OCI-LY7 (cell line): ENCODE measurements around the gene PPM1G. TPM values are rescaled to one million over a fixed set of nuclear protein-coding genes. Genes with fewer than 3 reads are reported as not detected.

Source experiments
- BruUV-seq: library from RNA; stranded (reverse); fragments of 400-500 nt; replicated peaks from 2 replicates; lab custom pipeline; 2021; lab: Mats Ljungman, UMichigan
- CTCF ChIA-PET: fragments of 300-600 bp; sonication (Branson Sonifier 250); formaldehyde crosslinking; loops from one replicate; lab custom pipeline; 2022; ENCODE audit warnings: antibody characterized with exemption; ENCODE audit not compliant: unreplicated experiment; lab: Charles Lee
- POLR2A ChIA-PET: fragments of 300-600 bp; sonication (Branson Sonifier 250); formaldehyde crosslinking; loops from one replicate; lab custom pipeline; 2022; ENCODE audit warnings: antibody characterized with exemption; lab: Charles Lee
- DNase-seq: peaks from one replicate; pipeline ENCODE4 v3.0.0-alpha.2; 2015; ENCODE audit warnings: low spot score
- H2AFZ ChIP-seq: fragments of 200-600 bp; sonication (generic), shearing (Covaris generic); 2 replicates; pipeline ENCODE4 v1.6.1; 2014; ENCODE audit warnings: mild to moderate bottlenecking, antibody characterized with exemption, low read length, moderate library complexity
- H3K27ac ChIP-seq: fragments of 200-600 bp; sonication (generic); 2 replicates; pipeline ENCODE4 v1.5.1; 2014; ENCODE audit warnings: mixed run types, low read depth, mild to moderate bottlenecking, moderate library complexity, low read length, inconsistent platforms; ENCODE audit not compliant: poor library complexity, severe bottlenecking
- H3K36me3 ChIP-seq: fragments of 200-600 bp; sonication (generic); 2 replicates; pipeline ENCODE4 v1.6.1; 2014; ENCODE audit warnings: mild to moderate bottlenecking, antibody characterized with exemption, low read length, moderate library complexity, mixed read lengths; ENCODE audit not compliant: insufficient read depth
- H3K4me1 ChIP-seq: fragments of 200-600 bp; sonication (generic); 2 replicates; pipeline ENCODE4 v1.5.1; 2014; ENCODE audit warnings: mild to moderate bottlenecking, low read length; ENCODE audit not compliant: insufficient read depth, poor library complexity, severe bottlenecking
- H3K4me2 ChIP-seq: fragments of 200-600 bp; sonication (generic); 2 replicates; pipeline ENCODE4 v1.6.1; 2014; ENCODE audit warnings: mild to moderate bottlenecking, low read length
- H3K4me3 ChIP-seq: fragments of 200-600 bp; sonication (generic); 2 replicates; pipeline ENCODE4 v1.5.1; 2014; ENCODE audit warnings: mild to moderate bottlenecking, low read depth, low read length; ENCODE audit not compliant: poor library complexity, severe bottlenecking
- H3K79me2 ChIP-seq: fragments of 200-600 bp; sonication (generic); 2 replicates; pipeline ENCODE4 v1.6.1; 2016; ENCODE audit warnings: low read depth, mild to moderate bottlenecking, low read length, moderate library complexity, mixed read lengths; ENCODE audit not compliant: insufficient read depth
- H3K9me2 ChIP-seq: fragments of 200-600 bp; sonication (generic); 2 replicates; pipeline ENCODE4 v1.6.1; 2016; ENCODE audit warnings: mild to moderate bottlenecking, low read length, mixed read lengths; ENCODE audit not compliant: insufficient read depth
- H3K9me3 ChIP-seq: fragments of 200-600 bp; sonication (generic); 2 replicates; pipeline ENCODE4 v1.6.1; 2014; ENCODE audit warnings: mild to moderate bottlenecking, mixed run types, low read length, mixed read lengths
- H4K20me1 ChIP-seq: fragments of 200-600 bp; sonication (generic); 2 replicates; pipeline ENCODE4 v1.6.1; 2014; ENCODE audit warnings: mild to moderate bottlenecking, antibody characterized with exemption, low read length, moderate library complexity, mixed read lengths; ENCODE audit not compliant: insufficient read depth
- EZH2phosphoT487 ChIP-seq: fragments of 200-600 bp; sonication (generic); IDR thresholded peaks from 2 replicates; pipeline ENCODE4 v1.6.1; 2018; ENCODE audit warnings: low read depth, borderline replicate concordance, mild to moderate bottlenecking, mixed run types, antibody characterized with exemption, low read length, moderate library complexity, mixed read lengths
- intact Hi-C: fragments of 100-400 bp; cut with micrococcal nuclease; formaldehyde crosslinking; loops from one replicate; pipeline ENCODE4 v1.10.0; 2022; ENCODE audit not compliant: unreplicated experiment
- total RNA-seq, 2 experiments: library from RNA; depleted of rRNA in 1 of 2; stranded (reverse); fragments of >200 nt in 1 of 2; shearing (Covaris generic) in 1 of 2; gene quantifications; 2 replicates each; pipeline ENCODE4 v1.2.3, GENCODE V29; 2014 to 2022
- TF ChIP-seq, protein P1 (sequence below): fragments of 200-600 bp; sonication (generic); conservative IDR thresholded peaks from 2 replicates; pipeline ENCODE4 v1.5.1; 2014; ENCODE audit warnings: mild to moderate bottlenecking, antibody characterized with exemption, low read length, moderate library complexity, mixed read lengths

The PPM1G gene
- total RNA-seq, 2 experiments from 2014 or later, result 101 to 147 TPM

DNA sequence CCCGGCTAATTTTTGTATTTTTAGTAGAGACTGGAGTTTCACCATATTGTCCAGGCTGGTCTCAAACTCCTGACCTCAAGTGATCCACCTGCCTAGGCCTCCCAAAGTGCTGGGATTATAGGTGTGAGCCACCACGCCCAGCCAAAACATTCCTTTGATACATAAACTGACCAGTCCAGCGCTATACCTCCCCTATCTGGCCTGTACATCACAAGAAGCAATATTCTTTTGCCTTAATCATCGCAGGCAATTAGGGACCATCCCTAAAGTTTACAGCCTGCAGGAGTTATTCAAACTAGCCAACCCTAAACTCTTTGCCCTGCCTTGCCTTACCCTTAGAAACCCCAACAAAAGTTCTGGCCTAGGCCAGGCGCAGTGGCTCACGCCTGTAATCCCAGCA is 6.8 kb upstream of the PPM1G start:
- Histone ChIP-seq H4K20me1 (no peaks in the 10 kb centered on the region), H3K27ac (no peak overlapping the region), H3K36me3 (no peaks in the 10 kb centered on the region), H3K4me1 (no peaks in the 10 kb centered on the region), H3K4me3 (no peak overlapping the region), H3K4me2 (no peak overlapping the region), H3K79me2 (no peaks in the 10 kb centered on the region), H2AFZ (no peak overlapping the region), H3K9me2 (no peaks in the 10 kb centered on the region), H3K9me3 (no peaks in the 10 kb centered on the region)
- intact Hi-C loops, result no loop called here
- no peak for DNase-seq
- BruUV-seq, result no TSS peak
- POLR2A ChIA-PET, result no interaction called here
- TF ChIP-seq, protein P1, sequence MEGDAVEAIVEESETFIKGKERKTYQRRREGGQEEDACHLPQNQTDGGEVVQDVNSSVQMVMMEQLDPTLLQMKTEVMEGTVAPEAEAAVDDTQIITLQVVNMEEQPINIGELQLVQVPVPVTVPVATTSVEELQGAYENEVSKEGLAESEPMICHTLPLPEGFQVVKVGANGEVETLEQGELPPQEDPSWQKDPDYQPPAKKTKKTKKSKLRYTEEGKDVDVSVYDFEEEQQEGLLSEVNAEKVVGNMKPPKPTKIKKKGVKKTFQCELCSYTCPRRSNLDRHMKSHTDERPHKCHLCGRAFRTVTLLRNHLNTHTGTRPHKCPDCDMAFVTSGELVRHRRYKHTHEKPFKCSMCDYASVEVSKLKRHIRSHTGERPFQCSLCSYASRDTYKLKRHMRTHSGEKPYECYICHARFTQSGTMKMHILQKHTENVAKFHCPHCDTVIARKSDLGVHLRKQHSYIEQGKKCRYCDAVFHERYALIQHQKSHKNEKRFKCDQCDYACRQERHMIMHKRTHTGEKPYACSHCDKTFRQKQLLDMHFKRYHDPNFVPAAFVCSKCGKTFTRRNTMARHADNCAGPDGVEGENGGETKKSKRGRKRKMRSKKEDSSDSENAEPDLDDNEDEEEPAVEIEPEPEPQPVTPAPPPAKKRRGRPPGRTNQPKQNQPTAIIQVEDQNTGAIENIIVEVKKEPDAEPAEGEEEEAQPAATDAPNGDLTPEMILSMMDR, result no peak
- no peak for TF ChIP-seq EZH2phosphoT487
- CTCF ChIA-PET, result no interaction called here

DNA sequence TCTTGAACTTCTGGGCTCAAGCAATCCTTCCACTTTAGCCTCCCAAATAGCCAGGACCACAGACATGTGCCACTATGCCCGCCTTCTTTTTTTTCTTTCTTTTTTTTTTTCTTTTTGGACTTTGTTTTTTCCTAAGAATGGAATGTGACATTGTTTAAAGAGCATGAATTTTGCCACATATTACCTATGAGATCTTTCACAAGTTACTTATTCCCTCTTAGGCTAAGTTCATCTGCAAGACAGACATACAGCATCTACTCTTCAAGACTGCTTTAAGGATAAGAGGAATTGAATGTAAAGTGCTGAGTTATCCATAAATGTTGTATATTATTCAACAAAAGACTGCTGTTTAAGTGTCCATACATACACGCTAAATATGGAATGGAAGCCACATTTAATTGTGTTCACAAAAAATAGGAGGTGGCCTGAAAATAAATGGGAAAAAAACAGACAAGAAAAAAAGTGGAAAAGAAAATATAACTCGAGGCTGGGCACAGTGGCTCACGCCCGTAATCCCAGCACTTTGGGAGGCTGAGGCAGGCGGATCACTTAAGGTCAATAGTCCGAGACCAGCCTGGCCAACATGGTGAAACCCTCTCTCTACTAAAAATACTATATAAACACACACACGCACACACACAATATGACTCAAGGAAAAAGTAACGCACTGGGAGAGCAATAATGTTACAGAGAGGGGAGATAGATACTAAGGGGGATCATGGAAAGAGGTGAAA is 3.2 kb upstream of the PPM1G start:
- H3K36me3 ChIP-seq, result peaks cover 3% of the 10 kb centered on the region
- intact Hi-C loops, result no loop called here
- no peak overlapping the region for H3K27ac ChIP-seq
- no peaks in the 10 kb centered on the region for H3K9me2 ChIP-seq
- ChIA-PET POLR2A (no interaction called here), CTCF (no interaction called here)
- peaks cover 12% of the 10 kb centered on the region for H3K4me1 ChIP-seq
- DNase-seq, result no peak
- H3K4me2 ChIP-seq, result no peak overlapping the region
- H3K79me2 ChIP-seq, result peaks cover 17% of the 10 kb centered on the region
- no peaks in the 10 kb centered on the region for H3K9me3 ChIP-seq
- H4K20me1 ChIP-seq, result peaks cover 8% of the 10 kb centered on the region; the same call in 1 of the 2 replicates
- TF ChIP-seq, protein P1, result no peak
- no peak for TF ChIP-seq EZH2phosphoT487
- H3K4me3 ChIP-seq, result no peak overlapping the region
- H2AFZ ChIP-seq, result no peak overlapping the region
- no TSS peak for BruUV-seq
